NCI-H510A treated with DMSO at 0.1 percent for 48 hours (cell line): ENCODE measurements around the gene CYLD.

Experiments used
- DNase-seq: peaks from one replicate; lab custom pipeline; 2025; lab: John Stamatoyannopoulos, UW

The CYLD gene

DNA sequence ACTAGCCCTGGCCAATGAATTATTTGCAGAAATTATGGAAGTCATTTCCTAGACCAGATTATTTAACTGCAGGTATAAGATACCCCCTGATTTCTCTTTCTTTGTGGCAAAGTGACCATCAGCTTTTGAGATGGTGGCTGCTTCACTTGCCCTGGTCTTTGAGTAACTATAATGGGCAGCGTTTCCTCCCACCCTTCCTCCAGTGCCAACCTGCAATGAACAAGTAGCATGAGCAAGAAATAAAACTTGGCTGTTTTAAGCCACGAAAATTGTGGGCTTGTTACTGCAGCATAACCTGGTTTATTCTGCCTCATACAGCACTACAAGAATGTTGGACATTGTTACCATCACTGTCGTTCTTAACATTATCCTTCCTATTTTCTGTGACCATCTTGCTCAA lies 105.3 kb downstream of the CYLD start:
- no peak for DNase-seq

DNA sequence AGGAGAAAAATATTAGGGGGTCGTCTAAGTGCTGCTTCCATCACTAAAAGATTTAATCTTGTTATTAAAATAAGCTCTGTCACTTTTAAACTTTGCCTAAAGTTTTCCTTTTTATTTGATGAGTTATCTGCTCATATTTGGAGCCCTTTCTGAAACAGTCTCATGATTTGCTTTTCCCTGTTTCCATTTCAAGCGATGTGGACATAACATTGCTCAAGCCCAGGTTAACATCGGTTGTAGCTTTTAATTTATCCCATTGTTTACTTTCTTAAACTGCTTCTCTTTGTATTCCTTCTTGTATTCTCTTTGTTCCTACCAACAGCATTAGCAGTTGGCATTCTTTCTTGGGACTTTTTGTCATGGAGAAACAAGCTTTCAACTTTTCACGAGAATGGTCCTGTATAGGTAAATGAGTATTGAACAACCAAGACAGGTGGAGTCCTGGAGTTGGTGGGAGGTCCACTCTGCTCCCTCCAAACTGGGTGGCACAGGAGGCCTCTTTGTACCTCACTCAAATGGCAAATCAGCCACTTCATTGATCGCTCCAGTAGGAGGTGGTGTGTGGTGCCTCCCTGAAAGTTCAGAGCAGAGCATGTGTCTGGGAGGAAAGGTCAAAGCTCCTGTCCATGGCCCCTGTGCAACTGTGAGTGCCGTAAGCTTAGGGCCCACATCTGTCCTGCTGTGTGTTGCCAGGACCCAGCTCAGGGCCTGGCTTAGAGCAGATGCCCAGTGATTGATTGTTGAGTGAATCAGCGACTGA lies 107.0 kb downstream of the CYLD start:
- DNase-seq, result no peak
